Choroid plexus epithelial cell (primary cell): ENCODE data around the gene NFATC1.

ENCODE experiments used
- DNase-seq: peaks from one replicate; pipeline ENCODE4 v3.0.0-alpha.2; 2010; ENCODE audit warnings: low read depth
- H3K4me3 ChIP-seq: 2 replicates; pipeline ENCODE4 v1.5.1; 2011; ENCODE audit warnings: low read depth, mild to moderate bottlenecking, control low read depth, low read length, moderate library complexity
- TF ChIP-seq, protein P1 (sequence below): conservative IDR thresholded peaks from 2 replicates; pipeline ENCODE4 v1.5.1; 2011; ENCODE audit warnings: low read depth, mild to moderate bottlenecking, control low read depth, inconsistent platforms, low read length, moderate library complexity

The NFATC1 gene

DNA sequence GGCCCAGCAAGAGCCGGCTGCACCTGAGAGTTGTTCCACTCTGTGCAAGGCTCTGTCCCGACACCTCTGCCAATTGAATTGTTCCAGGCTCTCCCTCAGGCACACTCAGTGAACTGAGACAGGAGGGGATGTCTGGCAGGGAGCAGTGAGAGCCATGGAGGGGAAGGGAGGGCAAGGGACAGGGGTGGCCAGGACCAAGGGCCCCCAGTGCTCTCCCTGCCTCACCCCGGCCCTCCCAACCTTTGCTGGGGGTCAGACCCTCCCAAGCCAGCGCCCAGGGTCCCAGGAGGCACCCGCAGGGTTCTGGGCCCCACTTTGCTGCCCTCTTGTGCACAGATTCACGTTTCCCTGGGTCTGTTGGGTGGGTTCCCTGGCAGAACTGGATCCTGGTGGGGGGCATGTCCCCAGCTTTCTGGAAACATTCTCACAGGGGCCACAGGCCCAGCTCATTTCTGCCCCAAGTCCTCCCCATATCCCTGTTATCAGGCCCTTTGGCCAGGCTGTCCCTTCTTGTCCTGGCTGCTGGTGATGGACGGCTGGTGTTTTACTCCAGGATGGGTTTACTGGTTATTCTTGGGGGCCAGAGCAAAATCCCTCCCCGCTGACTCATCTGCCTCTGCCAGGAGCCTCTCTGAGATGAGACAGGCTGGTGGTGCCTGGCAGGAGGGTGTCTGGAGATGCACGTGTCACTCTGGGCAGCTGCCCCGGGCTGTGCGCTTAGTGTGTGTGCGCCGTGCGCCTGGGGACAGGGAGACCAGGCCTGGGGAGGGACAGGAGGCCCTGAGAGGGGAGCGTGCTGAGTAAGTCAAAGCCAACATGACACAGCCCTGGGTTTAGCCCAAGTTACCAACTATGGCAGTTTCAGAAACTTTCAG lies 147.4 kb downstream of the NFATC1 start:
- DNase-seq, result no peak
- TF ChIP-seq, protein P1, sequence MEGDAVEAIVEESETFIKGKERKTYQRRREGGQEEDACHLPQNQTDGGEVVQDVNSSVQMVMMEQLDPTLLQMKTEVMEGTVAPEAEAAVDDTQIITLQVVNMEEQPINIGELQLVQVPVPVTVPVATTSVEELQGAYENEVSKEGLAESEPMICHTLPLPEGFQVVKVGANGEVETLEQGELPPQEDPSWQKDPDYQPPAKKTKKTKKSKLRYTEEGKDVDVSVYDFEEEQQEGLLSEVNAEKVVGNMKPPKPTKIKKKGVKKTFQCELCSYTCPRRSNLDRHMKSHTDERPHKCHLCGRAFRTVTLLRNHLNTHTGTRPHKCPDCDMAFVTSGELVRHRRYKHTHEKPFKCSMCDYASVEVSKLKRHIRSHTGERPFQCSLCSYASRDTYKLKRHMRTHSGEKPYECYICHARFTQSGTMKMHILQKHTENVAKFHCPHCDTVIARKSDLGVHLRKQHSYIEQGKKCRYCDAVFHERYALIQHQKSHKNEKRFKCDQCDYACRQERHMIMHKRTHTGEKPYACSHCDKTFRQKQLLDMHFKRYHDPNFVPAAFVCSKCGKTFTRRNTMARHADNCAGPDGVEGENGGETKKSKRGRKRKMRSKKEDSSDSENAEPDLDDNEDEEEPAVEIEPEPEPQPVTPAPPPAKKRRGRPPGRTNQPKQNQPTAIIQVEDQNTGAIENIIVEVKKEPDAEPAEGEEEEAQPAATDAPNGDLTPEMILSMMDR, result no peak
- no peak overlapping the region for H3K4me3 ChIP-seq

- DNase-seq, result no peak
- TF ChIP-seq, protein P1, result no peak
- H3K4me3 ChIP-seq, result no peak overlapping the region
Observed at GRCh38 chr18:79543861-79544385, 148.2 kb downstream of the NFATC1 start.

DNA sequence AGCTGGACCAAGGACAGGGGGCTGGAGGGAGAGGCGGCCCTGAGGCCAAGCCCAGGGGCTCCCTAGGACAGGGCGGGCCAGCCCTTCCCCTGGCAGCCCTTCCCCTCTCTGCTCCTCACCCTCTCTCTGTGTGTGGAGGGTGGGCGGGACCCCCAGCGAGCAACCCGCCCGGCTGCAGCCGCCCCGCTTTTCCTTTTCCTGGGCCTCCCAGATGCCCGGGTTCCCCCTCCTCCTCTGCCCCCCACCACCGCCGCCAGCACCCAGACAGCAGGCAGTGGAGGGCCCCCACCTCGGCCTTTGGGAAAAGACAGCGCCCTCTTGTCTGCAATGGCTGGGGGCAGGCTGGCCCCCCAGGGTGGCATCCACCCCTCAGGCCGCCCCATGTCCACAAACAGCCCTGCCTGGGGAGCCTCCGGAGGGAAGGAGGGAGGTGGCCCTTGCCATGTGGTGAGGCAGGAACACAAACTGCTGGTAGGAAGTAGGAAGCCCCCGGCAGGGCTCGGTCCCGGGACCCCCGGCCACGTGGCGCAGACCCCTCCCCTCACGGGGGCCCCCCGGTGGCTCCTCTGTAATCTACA lies 148.7 kb downstream of the NFATC1 start:
- H3K4me3 ChIP-seq, result no peak overlapping the region
- no peak for DNase-seq
- TF ChIP-seq, protein P1, result no peak

GRCh38 chr18:79545255-79545654 lies 149.5 kb downstream of the NFATC1 start:
- TF ChIP-seq, protein P1, result no peak
- DNase-seq, result no peak
- no peak overlapping the region for H3K4me3 ChIP-seq

- TF ChIP-seq, protein P1, result no peak
- H3K4me3 ChIP-seq, result no peak overlapping the region
- DNase-seq, result no peak
Observed at GRCh38 chr18:79545736-79546171, 150.0 kb downstream of the NFATC1 start.

GRCh38 chr18:79546781-79547272 lies 151.1 kb downstream of the NFATC1 start:
- no peak for DNase-seq
- TF ChIP-seq, protein P1, result no peak
- H3K4me3 ChIP-seq, result no peak overlapping the region
